ENCODE results near the gene ARL10.
A peak's percentile ranks its signal among the peaks of the same experiment; 100 is the strongest.

ARL10 gene

GRCh38 chr5:176412517-176413254, 47.4 kb downstream of the ARL10 start:
- TF ChIP-seq, protein P1, sequence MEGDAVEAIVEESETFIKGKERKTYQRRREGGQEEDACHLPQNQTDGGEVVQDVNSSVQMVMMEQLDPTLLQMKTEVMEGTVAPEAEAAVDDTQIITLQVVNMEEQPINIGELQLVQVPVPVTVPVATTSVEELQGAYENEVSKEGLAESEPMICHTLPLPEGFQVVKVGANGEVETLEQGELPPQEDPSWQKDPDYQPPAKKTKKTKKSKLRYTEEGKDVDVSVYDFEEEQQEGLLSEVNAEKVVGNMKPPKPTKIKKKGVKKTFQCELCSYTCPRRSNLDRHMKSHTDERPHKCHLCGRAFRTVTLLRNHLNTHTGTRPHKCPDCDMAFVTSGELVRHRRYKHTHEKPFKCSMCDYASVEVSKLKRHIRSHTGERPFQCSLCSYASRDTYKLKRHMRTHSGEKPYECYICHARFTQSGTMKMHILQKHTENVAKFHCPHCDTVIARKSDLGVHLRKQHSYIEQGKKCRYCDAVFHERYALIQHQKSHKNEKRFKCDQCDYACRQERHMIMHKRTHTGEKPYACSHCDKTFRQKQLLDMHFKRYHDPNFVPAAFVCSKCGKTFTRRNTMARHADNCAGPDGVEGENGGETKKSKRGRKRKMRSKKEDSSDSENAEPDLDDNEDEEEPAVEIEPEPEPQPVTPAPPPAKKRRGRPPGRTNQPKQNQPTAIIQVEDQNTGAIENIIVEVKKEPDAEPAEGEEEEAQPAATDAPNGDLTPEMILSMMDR (IDR thresholded peaks at IDR 0.05): no peak

GRCh38 chr5:176413255-176413565, 47.9 kb downstream of the ARL10 start:
- TF ChIP-seq, protein P1 (IDR thresholded peaks at IDR 0.05): no peak

- TF ChIP-seq, protein P1 (IDR thresholded peaks at IDR 0.05): no peak
These were observed 48.5 kb downstream of the ARL10 start for GRCh38 chr5:176413709-176414191.

- TF ChIP-seq, protein P1 (IDR thresholded peaks at IDR 0.05): no peak
These were observed 49.4 kb downstream of the ARL10 start for GRCh38 chr5:176414704-176415103.

DNA sequence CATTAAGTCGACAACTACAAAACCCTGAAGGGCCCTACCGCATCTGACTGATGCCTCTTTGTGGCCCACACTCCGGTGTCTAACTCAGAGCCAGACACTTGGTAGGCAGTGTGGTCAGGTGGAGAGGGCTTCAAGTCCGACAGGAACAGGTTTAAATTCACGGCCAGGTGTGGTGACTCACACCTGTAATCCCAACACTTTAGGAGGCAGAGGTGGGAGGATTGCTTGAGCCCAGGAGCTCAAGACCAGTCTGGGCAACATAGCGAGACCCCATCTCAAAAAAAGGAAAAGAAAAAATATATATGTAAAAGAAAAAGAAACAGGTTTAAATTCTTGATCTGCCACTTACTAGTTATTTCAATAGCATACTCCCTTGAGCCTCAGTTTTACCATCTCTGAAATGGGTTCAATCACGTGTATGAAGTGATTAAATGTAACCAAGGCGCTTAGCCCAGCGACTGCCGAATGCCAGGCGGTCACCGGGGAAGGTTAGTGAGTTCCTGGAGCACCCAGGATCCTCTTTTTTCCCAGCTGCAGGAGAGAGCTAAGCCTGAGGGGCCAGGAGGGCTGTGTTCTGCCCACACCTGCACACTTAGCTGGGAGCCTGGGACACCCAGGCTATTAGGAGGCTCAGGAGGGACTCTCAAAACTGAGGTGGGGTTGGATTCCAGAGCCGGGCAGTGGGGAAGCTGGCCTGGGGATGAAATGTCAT, 50.1 kb downstream of the ARL10 start:
- TF ChIP-seq, protein P1 (IDR thresholded peaks at IDR 0.05): no peak

GRCh38 chr5:176415952-176416924, 51.0 kb downstream of the ARL10 start, which contains the start of gene CLTB:
Gene CLTB, minus strand, starts transcription at chr5:176416539. Its CDS starts 176 bp downstream, at chr5:176416363.
- TF ChIP-seq, protein P1 (IDR thresholded peaks at IDR 0.05): peak; percentile 91

DNA sequence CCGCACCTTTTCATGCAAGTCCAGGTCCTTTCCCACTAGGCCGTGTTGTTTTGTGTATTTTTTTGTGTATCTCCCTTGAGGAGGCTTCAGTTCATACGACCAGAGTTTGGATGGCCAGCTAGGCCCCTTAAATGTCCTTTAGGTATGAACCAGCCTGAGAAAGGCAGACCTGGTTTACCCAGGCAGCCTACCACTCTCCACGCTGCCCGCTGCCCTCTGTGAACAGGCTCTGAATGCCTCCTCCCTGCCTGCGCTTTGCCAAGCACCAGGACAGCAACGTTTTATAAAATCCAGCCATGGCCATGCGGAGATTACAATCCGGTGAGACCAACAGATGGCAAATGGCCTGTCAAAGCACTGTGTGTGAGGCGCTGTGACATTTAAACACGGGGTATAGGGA, 51.7 kb downstream of the ARL10 start:
- TF ChIP-seq, protein P1 (IDR thresholded peaks at IDR 0.05): no peak
